Large intestine (tissue), 3 donors: Measurements from ENCODE around the gene HAX1. TPM values are rescaled to one million over a fixed set of nuclear protein-coding genes. Genes with fewer than 3 reads are reported as not detected.
"Not testable (repeated sequence)": the region's sequence is repeated elsewhere in the genome, so short reads cannot be mapped to it uniquely, and the experiment has no call there.

ENCODE experiments used
- DNase-seq, 2 donors: peaks; one replicate each; pipeline versions ENCODE4 v3.0.0 to v3.0.0-alpha.2; 2013
- H3K27ac ChIP-seq: one replicate; pipeline ENCODE4 v1.5.1; 2013; ENCODE audit warnings: low read length
- H3K27me3 ChIP-seq: 2 replicates; pipeline ENCODE4 v1.6.1; 2013; ENCODE audit warnings: low read length; ENCODE audit not compliant: control insufficient read depth, insufficient read depth
- H3K36me3 ChIP-seq: 2 replicates; pipeline ENCODE4 v1.6.1; 2013; ENCODE audit warnings: low read length; ENCODE audit not compliant: control insufficient read depth, insufficient read depth
- H3K4me1 ChIP-seq: one replicate; pipeline ENCODE4 v1.6.1; 2013; ENCODE audit warnings: low read length; ENCODE audit not compliant: control insufficient read depth, insufficient read depth
- H3K4me3 ChIP-seq: one replicate; pipeline ENCODE4 v1.5.1; 2013; ENCODE audit warnings: low read length
- H3K9me3 ChIP-seq: one replicate; pipeline ENCODE4 v1.6.1; 2013; ENCODE audit warnings: mild to moderate bottlenecking, low read depth, low read length, moderate library complexity; ENCODE audit not compliant: control insufficient read depth
- WGBS: methylation state at CpG from one replicate; pipeline ENCODE4 v1.1.5; 2013; ENCODE audit warnings: low lambda C conversion rate; ENCODE audit not compliant: insufficient coverage; 5-methylcytosine and 5-hydroxymethylcytosine counted together
- polyA plus RNA-seq: library from polyadenylated mRNA; unstranded; fragments of 120-200 nt; gene quantifications from one replicate; pipeline ENCODE4 v1.2.1, GENCODE V29; 2013

The HAX1 gene
- polyA plus RNA-seq, 1 donor, result 63.2 TPM

GRCh38 chr1:154307670-154308270, 35.3 kb downstream of the HAX1 start:
- WGBS, result no CpG with 5 or more reads among the region's 4 CpGs
- not testable (repeated sequence) for H3K36me3 ChIP-seq, H3K4me1 ChIP-seq, H3K27ac ChIP-seq, H3K27me3 ChIP-seq, H3K9me3 ChIP-seq, DNase-seq, H3K4me3 ChIP-seq

- H3K27ac ChIP-seq, H3K27me3 ChIP-seq, H3K4me3 ChIP-seq, H3K36me3 ChIP-seq, H3K4me1 ChIP-seq, H3K9me3 ChIP-seq, DNase-seq: not testable (repeated sequence)
- WGBS, result 100% methylated on average over 4 of the region's 7 CpGs
Observed at GRCh38 chr1:154309136-154309535, 36.7 kb downstream of the HAX1 start.

GRCh38 chr1:154312229-154313065, 40.0 kb downstream of the HAX1 start:
- not testable (repeated sequence) for DNase-seq, H3K4me1 ChIP-seq, H3K36me3 ChIP-seq, H3K27me3 ChIP-seq, H3K9me3 ChIP-seq, H3K4me3 ChIP-seq, H3K27ac ChIP-seq
- WGBS, result 72% methylated on average over 3 of the region's 13 CpGs

DNA sequence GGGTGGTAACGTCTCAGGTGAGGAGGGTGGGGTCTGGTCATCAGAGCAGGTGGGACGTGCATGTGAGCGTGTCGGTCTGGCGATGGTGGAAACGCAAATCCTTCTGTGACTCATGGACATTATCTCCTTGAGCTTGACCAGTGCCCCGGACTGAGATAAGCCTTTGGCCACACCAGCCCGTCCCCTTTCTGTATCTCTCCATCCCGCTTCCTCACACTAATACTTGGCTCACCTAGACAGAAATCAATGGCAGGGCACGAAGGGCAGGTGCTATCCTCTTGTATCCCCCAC, 40.6 kb downstream of the HAX1 start:
- no peaks in the 10 kb centered on the region for H3K4me1 ChIP-seq
- no peaks in the 10 kb centered on the region for H3K27me3 ChIP-seq
- no peak for DNase-seq
- no peak overlapping the region for H3K4me3 ChIP-seq
- H3K27ac ChIP-seq, result no peak overlapping the region
- no peaks in the 10 kb centered on the region for H3K36me3 ChIP-seq
- H3K9me3 ChIP-seq, result no peaks in the 10 kb centered on the region
- WGBS, result no CpG with 5 or more reads among the region's 10 CpGs

- not testable (repeated sequence) for H3K27ac ChIP-seq, H3K4me1 ChIP-seq, H3K4me3 ChIP-seq, H3K36me3 ChIP-seq, H3K9me3 ChIP-seq, H3K27me3 ChIP-seq
- peak in 1 of 2 donors; percentile 28 for DNase-seq
- WGBS, result 100% methylated on average over 1 of the region's 3 CpGs
Observed at GRCh38 chr1:154314226-154314625, 41.8 kb downstream of the HAX1 start.

- DNase-seq, result no peak
- Histone ChIP-seq H3K4me3 (no peak overlapping the region), H3K36me3 (no peaks in the 10 kb centered on the region), H3K9me3 (no peaks in the 10 kb centered on the region), H3K27me3 (no peaks in the 10 kb centered on the region), H3K4me1 (peaks cover 6% of the 10 kb centered on the region), H3K27ac (no peak overlapping the region)
- no CpG with 5 or more reads among the region's 1 CpG for WGBS
Observed at GRCh38 chr1:154316704-154317103, 44.3 kb downstream of the HAX1 start.

DNA sequence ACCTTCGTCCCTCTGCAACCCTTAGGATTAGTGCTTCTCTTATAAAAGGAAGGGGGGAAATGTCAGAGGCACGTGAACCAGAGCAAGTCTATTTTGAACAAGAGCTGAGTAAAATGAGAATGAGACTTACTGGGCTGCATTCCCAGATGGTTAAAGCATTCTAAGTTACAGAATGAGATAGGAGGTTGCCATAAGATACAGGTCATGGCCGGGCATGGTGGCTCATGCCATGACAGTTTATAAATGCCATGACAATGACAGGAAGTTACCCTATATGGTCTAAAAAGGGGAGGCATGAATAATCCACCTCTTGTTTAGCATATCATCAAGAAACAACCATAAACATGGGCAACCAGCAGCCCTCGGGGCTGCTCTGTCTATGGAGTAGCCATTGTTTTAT, 46.0 kb downstream of the HAX1 start:
- Histone ChIP-seq H3K4me3 (no peak overlapping the region), H3K27ac (no peak overlapping the region), H3K9me3 (no peaks in the 10 kb centered on the region), H3K4me1 (peaks cover 10% of the 10 kb centered on the region), H3K36me3 (no peaks in the 10 kb centered on the region), H3K27me3 (peaks cover 3% of the 10 kb centered on the region)
- 75% methylated on average over 1 of the region's 4 CpGs for WGBS
- no peak for DNase-seq

DNA sequence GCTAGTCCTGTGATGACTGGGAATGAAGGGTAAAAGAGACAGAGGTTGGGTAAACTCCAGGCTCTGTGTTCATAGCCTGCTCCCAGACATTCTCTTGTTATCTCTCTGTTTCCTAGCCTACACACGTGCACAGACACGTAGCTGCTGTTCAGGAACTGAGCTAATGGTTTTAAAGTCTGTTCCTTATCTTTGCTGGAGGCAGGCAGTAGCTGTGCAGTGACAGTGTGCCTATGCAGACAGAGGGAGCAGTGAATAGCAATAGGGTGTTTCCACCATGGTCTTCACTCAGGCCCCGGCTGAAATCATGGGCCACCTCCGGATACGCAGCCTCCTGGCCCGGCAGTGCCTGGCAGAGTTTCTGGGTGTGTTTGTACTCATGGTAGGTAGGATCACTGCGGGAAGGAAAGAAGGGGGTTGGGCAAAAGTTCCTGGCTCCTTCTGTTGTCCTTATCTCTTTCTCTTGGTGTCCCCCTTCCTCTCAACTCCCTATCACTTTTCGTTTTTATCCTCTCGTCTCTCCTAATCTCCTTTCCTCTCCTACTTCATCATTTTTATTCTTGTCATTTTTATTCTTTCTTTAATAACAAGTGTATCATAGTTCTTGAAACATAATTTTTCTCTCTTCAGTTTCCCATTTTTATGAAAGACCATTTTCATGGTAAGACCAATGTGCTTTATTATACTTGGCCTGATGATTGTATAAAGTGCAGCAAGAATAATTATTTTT, 48.6 kb downstream of the HAX1 start, which contains the start of gene AQP10:
TSS of gene AQP10 (plus strand) at position 212 of the 727 bp plus-strand sequence. CDS start at position 275, 63 bp downstream.
- H3K36me3 ChIP-seq, result no peaks in the 10 kb centered on the region
- peak; percentile 93 to 97 for DNase-seq
- H3K27me3 ChIP-seq, result peaks cover 22% of the 10 kb centered on the region
- H3K4me3 ChIP-seq, result no peak within 1 kb of the TSS
- peak within 1 kb of the TSS; percentile 70 for H3K27ac ChIP-seq
- no peaks in the 10 kb centered on the region for H3K9me3 ChIP-seq
- peaks cover 15% of the 10 kb centered on the region for H3K4me1 ChIP-seq
- WGBS, result 0% methylated on average over 2 of the region's 9 CpGs

GRCh38 chr1:154321609-154321934, 49.1 kb downstream of the HAX1 start:
- H3K27me3 ChIP-seq, result peaks cover 27% of the 10 kb centered on the region
- not testable (repeated sequence) for DNase-seq, H3K27ac ChIP-seq, H3K4me3 ChIP-seq, H3K36me3 ChIP-seq, H3K9me3 ChIP-seq
- H3K4me1 ChIP-seq, result peaks cover 15% of the 10 kb centered on the region

DNA sequence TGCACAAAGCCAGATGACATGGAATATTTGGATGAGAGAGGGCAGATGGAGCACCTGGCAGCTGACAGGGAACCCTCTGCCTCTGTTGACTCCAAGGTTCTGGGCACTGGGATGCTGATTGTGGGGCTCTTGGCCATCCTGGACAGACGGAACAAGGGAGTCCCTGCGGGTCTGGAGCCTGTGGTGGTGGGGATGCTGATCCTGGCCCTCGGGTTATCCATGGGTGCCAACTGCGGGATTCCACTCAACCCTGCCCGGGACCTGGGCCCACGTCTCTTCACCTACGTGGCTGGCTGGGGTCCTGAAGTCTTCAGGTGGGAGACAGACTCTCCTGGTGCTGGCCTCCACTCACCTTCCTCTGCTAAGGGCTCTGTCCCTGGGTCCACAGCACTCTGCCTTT, 51.1 kb downstream of the HAX1 start:
- DNase-seq, result no peak
- no peaks in the 10 kb centered on the region for H3K9me3 ChIP-seq
- WGBS, result no CpG with 5 or more reads among the region's 7 CpGs
- peaks cover 24% of the 10 kb centered on the region for H3K4me1 ChIP-seq
- peaks cover 45% of the 10 kb centered on the region for H3K27me3 ChIP-seq
- H3K36me3 ChIP-seq, result no peaks in the 10 kb centered on the region
- no peak overlapping the region for H3K27ac ChIP-seq
- no peak overlapping the region for H3K4me3 ChIP-seq
